Fibroblast of skin of scalp (primary cell): ENCODE results near the gene SEMA5B.

ENCODE experiments used
- DNase-seq: peaks from one replicate; pipeline ENCODE4 v3.0.0-alpha.2; 2013

The SEMA5B gene

DNA sequence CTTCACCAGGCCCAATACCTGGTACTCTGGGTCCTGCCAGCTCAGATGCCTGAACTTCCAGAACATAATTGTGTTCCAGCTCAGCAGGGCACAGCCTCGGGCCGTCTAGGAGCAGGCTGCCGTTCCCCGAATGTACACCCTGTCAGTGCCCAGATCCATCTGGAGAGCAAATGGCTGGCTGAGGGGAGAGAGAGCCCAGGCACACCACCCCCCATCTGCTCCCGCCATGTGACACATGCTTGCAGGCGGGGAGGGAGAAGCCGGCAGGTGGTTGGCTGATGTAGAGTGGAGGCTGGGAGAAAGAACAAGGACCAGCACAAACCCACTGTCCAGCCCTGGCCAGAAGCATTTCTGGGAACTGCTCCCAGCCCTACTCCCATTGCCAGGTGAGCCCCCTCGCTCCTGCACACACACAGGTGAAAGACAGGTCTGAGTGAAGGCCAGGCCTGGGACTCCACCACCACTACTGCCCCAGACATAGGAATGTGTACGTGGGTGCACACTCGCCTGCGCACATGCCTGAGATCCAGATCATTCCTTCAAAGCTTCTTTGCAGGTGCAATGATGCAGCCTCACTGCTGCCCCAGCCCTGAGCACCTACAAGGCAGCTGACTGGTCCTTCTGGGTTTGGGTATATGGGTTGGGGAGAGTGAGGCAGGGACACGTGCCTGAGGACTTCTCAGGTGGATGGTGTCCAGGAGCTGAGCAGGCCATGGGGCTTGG is 53.5 kb downstream of the SEMA5B start:
- no peak for DNase-seq

DNA sequence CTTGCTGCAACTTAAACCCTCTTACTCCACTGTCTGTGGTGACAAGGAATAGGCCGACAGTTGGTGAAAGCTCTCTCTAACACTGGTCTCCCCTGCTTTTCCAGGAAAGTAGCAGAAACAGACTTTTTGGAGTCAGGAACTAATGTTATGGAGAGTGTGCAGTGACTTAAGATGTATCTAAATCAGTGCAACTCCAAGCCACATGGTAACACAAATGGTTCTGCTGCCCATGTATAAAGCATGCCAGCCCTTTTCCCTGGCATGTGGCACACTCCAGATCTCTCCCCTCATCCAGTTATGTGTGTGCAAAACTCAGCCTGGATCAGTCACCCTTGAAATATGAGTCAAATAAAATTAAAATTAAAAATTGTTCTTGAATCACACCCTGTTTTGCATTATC is 55.4 kb downstream of the SEMA5B start:
- DNase-seq = no peak

DNA sequence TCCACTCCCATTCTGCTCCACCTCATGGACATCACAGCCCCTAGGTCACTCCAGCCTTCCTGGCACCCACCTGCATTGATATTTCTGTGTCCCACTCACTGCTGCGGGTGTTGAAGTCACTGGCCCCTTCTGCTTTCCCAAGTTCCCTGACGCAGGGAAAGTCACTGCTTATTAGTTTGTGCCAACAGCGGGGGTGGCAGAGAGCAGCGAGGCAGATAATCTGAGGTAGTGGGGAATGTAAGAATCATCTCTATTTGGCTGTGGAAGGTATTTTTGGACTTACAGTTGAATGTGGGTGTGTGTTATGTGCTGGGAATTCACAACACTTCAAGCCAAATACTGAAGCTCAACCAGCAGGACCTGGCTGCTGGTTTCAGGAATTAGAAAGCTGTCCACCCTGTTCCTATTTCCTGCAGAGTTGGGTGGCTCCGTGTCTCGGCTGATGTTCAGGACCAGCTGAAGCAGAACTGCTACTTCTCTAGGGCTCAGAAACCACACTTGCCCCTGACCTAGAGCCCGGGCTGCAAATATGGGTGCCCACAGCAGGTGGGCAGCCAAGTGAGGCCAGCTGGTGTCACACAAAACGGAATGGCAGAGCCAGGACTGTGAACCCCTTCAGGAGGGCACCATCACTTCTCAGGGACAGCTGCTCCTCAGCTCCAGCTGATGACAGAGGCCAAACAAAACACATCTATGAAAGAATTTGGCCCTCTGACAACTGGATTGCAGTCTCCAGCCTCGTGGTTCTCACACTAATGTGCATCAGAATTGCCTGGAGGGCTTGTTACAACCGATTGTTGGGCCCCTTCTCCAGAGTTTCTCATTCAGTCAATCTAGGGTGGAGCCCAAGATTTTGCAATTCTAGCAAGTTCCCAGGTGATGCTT is 57.7 kb downstream of the SEMA5B start:
- peak; percentile 65 for DNase-seq

DNA sequence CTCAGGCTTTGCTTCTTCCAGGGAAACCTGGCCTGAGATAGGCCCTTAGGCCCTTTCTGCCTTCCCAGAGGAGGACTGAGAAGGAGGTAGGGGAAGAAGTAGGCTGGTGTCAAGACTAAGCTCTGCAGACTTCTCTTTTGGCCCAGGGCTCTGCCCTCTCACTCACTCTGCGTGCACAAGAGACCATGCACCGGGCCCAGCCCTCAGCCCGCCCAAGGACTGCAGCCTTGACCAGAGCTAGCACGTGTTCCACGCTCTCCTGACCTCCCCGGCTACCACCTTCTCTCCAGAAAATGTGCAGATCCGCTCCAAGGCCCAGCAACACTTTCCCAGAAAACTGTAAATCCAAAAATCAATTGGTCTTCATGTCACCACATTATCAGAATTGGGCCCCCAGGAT is 59.8 kb downstream of the SEMA5B start:
- DNase-seq = no peak

DNA sequence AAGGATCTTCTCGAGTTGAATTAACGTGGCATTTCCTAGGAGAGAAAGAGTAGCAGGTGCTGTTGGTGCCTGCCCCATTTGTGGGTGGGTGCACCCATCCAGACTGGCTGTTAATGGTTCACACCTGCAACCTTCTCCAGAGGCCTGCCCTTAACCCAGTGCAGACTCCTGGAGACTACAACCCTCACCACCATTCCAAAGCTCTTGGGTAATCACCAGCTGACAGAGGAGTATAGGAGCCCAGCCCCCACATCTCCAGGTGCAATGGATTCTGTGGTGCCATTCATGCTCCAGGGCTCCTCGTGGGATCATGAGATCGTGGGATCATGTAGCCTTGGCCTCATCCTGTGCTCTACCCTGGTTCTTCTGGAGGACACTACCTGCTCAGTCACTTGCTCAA is 60.2 kb downstream of the SEMA5B start:
- DNase-seq = no peak

DNA sequence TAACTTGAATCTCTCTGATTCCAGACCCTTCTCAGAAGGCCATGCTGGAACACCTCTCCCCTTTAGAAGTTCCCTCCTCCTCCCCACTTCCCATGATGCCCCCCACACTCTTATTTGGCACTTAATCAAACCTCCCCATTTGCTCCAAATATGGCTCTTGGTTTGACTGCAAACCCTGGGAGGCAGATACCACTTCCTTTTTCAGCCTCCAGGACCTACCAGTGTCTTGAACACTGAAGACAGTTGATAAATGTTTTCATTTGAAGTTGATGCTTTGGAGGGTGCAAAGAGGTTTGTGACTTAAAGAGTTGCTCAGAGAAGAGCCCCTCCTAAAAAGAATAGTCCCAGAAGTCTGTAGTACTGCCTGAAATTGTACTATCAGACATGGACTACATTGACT is 61.5 kb downstream of the SEMA5B start:
- no peak for DNase-seq

- DNase-seq = no peak
Measured at GRCh38 chr3:122964811-122965210, 62.8 kb downstream of the SEMA5B start.

DNA sequence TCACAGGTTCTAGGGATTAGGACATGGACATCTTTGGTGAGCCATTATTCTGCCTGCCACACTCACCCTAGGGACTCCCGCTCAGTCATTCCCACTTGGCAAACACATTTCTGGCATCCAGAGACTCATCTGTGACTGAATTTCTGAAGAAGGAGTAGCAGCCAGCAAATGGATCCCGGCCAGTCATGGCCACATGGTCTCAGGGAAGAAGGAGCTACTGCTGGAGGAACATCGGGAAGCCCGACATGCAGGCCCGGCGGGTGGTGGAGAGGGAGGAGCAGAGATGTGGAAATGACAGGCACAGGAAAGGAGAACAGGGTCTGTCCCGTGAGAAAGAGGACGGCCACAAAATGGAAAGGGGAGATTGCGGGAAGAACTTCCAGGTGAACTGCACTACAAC is 65.4 kb downstream of the SEMA5B start:
- no peak for DNase-seq

GRCh38 chr3:122961146-122961545 is 66.4 kb downstream of the SEMA5B start:
- DNase-seq = no peak

DNA sequence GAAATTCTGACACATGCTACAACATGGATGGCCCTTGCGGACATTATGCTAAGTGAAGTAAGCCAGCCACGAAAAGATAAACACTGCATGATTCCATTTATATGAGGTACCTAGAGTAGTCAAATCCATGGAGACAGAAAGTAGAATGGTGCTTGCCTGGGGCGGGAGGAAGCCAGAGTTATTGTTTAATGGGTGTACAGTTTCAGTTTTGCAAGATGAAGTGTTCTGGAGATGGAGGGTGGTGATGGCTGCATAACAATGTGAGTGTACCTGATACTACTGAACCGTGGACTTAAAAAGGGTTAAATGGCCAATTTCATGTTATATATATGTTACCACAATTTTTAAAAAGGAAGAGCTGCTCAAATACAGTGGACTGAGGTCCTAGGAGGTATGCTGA is 66.9 kb downstream of the SEMA5B start:
- DNase-seq = no peak

DNA sequence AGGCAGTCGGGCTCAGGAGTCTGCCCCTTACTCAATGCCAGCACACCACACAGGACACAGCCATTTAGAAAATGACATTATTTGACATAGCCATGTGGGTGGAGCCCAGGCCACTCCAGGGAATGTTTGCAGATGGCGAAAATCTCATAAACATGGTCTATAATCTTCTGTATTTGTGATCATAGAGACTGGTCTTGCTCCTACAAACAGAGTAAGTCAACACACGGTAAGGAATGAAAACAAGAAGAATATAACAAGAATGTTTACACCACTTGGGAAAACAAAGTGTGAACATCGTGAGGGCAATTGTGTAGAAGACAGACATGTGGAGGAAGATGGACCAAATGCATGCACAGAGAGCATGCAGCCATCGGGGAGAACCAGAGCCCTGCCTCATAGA is 68.2 kb downstream of the SEMA5B start:
- no peak for DNase-seq

DNA sequence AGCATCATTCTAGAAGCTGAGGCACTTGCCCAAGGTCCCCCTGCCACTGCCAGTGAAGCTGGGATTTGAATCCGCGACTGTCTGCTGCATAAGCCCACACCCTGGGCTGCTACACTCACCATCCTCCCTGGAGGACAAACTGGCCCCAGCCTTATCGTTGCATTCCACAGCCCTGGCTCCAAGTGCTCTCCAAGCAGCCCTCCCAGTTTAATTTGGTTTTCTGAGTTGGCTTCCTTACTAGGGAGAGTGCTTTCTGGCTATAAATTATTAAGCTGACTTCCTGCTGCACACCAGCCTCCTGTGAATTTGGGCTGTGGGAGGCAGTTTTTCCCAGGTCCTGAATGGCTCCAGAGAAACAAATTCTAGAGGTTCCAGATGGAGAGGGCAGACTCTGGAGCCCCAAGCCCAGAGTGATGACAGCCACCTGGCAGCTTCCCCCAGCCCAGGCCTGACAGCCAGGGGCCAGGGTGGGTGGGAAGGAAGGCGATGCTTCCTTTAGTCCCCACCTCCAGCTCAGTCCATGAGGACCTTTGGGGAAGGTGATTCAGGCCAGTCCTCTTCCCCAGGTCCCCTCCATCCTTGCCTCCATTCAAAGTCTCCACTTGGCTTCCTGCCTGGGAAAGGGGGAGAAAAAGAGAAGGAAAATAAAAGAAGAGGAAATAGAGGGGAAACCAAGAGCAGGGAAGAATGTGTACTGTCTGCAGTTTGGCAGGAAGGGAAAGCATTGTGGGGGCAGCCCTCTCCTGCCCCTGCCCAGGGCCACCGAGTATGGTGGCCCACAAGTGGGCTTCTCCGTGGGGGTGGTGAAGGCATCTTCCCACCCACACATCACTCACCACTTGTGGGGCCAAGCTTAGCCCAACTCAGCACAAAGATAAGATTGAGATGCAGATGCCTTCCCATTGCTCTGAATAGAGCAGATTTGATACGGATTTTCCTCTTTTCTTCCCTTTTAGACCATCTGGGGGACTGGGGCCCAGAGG is 69.6 kb downstream of the SEMA5B start:
- peak; percentile 46 for DNase-seq

DNA sequence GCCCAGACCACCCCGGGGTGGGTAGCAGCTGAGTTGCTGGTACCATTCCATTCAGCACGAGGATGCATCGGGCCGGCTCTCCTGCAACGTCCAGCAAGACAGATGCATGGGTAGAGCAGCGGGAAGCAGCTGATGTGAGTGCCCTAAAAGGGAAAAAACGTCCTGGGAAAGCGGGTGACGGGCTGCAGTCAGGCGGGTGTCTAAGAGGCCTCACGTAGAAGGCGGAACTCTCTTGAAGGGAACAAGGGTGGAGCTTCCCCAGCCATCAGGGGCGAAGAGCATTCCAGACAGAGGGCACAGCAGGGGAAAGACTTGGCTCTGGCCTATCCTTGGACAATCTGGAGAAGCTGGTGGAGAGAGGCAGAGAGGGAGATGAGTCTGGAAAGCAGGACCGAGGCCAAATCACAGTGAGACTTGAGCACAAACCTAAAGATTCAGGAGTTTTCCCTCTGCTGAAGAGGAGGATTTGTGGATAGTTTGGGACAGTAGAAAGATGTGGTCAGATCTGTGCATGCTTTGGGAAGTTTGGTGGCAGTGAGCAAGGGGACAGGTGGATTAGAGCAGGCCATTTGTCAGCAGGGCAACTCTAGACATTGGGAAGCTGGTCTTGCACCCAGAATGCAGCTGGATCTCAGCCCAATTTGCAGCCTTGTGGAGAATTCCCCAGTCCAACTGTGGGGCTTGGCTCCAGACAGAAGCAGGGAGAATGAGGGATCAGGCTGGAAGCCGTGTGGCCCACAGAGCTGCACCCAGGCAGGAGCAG is 70.7 kb downstream of the SEMA5B start:
- DNase-seq = no peak

- no peak for DNase-seq
Measured at GRCh38 chr3:122955916-122956692, 71.5 kb downstream of the SEMA5B start.

GRCh38 chr3:122952520-122952919 is 75.0 kb downstream of the SEMA5B start:
- DNase-seq = no peak

DNA sequence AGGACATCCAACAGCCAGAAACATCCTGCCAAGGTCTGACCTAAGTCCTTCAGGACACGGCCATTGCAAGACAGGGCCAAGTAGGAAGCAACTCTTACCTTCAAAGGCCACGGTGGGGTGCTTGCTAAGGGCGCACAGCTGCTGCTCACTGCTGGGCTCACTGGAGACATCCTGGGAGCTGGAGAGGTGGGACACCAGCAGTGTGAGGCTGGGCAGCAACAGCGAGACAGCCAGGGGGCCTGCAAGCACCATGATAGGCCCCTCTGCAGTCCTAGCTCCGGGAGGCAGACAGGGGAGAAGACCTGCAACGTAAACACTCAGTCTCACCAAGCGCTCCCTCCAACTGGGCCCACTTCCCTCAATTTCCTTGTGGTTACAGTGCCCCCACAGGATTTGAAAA is 79.2 kb downstream of the SEMA5B start:
- no peak for DNase-seq

DNA sequence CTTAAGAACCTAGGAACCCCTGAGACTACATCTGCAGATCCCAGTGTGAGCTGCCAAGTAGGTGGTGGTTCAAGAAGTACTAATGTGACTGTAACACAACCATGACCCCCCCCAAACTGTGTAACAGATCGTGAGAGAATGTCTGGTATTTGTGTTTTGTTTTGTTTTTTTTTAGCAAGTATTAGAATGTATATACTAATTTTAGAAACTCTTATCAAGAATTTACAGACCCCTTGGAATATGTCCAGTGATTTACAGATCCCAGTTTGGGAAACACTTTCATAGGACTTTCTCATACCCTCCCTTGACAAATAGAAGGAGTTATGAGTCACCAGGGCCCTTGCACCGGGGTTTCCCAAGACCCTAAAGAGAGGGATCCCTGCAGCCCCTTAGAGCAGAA is 79.8 kb downstream of the SEMA5B start:
- peak; percentile 73 for DNase-seq

GRCh38 chr3:122947196-122947595 is 80.4 kb downstream of the SEMA5B start:
- no peak for DNase-seq

GRCh38 chr3:122946185-122946584 is 81.4 kb downstream of the SEMA5B start:
- DNase-seq = no peak

DNA sequence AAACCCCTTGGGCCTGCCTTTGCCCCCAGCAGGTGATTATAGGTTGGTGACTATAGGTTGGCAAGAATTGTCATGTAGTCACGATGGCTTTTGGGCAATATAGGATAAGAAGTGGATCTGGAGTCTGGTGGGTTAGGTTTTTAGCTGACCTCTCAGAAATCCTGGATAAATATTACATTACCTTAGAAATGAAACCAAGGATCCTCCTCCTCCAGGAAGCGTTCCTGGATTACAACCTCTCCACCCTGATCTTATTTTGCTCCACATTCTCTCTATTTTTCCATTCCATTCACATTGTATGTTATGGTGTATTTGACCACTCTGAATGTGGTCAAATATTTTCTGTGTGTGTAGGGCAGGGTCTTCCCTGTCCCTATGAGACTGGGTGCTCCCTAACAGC is 82.3 kb downstream of the SEMA5B start:
- DNase-seq = no peak

GRCh38 chr3:122944671-122945161 is 82.8 kb downstream of the SEMA5B start:
- peak; percentile 70 for DNase-seq
